NT2/D1 (cell line): ENCODE results near the gene SNX9.

Source experiments
- SUZ12 ChIP-seq: IDR thresholded peaks from 2 replicates; pipeline ENCODE4 v1.6.1; 2011; ENCODE audit not compliant: insufficient read length, insufficient read depth; ENCODE audit errors: extremely low read depth
- YY1 ChIP-seq: IDR thresholded peaks from 2 replicates; pipeline ENCODE4 v1.6.1; 2011; ENCODE audit not compliant: insufficient read length, insufficient read depth
- ZNF274 ChIP-seq: IDR thresholded peaks from 2 replicates; pipeline ENCODE4 v1.6.1; 2011; ENCODE audit warnings: mild to moderate bottlenecking, low read depth, low read length

- TF ChIP-seq SUZ12 (no peak), YY1 (no peak), ZNF274 (no peak)
Observed at GRCh38 chr6:157773248-157773773, 49.7 kb upstream of the SNX9 start.
